Lower leg skin (tissue), 3 donors: ENCODE data around the gene SCGB1C1.
"Not testable (repeated sequence)": the region's sequence is repeated elsewhere in the genome, so short reads cannot be mapped to it uniquely, and the experiment has no call there.

Source experiments
- CTCF ChIP-seq, 3 donors: fragments of 450-650 bp; IDR thresholded peaks; one replicate each; pipeline ENCODE4 v1.5.1; 2016; ENCODE audit warnings: antibody characterized with exemption in 3 of 3, mild to moderate bottlenecking in 3 of 3, moderate library complexity in 2 of 3
- POLR2A ChIP-seq, 2 donors: fragments of 450-650 bp; IDR thresholded peaks; one replicate each; pipeline ENCODE4 v1.6.1; 2016 to 2017; ENCODE audit warnings: antibody characterized with exemption in 2 of 2, mild to moderate bottlenecking in 1 of 2, moderate library complexity in 1 of 2

- not testable (repeated sequence) for TF ChIP-seq CTCF, POLR2A (IDR thresholded peaks at IDR 0.05)
Measured at GRCh38 chr11:189200-189783, 3.6 kb upstream of the SCGB1C1 start.
